ENCODE data around the gene LY6G6F.

LY6G6F gene

GRCh38 chr6:31689249-31690110, 17.2 kb upstream of the LY6G6F start:
- TF ChIP-seq CTCF (IDR thresholded peaks at IDR 0.05; ENCODE audit: low read length, missing control alignments): peak; percentile 42
- no peak overlapping the region for H3K4me3 ChIP-seq (replicated peaks; ENCODE audit: low read depth, low read length)
- DNase-seq (ENCODE audit: low read depth): no peak

- no peak for DNase-seq (ENCODE audit: low read depth)
- no peak for TF ChIP-seq CTCF (IDR thresholded peaks at IDR 0.05; ENCODE audit: low read length, missing control alignments)
- H3K4me3 ChIP-seq (replicated peaks; ENCODE audit: low read depth, low read length): no peak overlapping the region
Observed at GRCh38 chr6:31690231-31691077, 16.2 kb upstream of the LY6G6F start.

- no peak for DNase-seq (ENCODE audit: low read depth)
- TF ChIP-seq CTCF (IDR thresholded peaks at IDR 0.05; ENCODE audit: low read length, missing control alignments): no peak
- no peak overlapping the region for H3K4me3 ChIP-seq (replicated peaks; ENCODE audit: low read depth, low read length)
Observed at GRCh38 chr6:31691078-31691463, 15.6 kb upstream of the LY6G6F start.

- DNase-seq (ENCODE audit: low read depth): no peak
- no peak for TF ChIP-seq CTCF (IDR thresholded peaks at IDR 0.05; ENCODE audit: low read length, missing control alignments)
Observed at GRCh38 chr6:31691564-31692108, 15.0 kb upstream of the LY6G6F start.

GRCh38 chr6:31692353-31692752, 14.3 kb upstream of the LY6G6F start:
- TF ChIP-seq CTCF (IDR thresholded peaks at IDR 0.05; ENCODE audit: low read length, missing control alignments): no peak
- H3K4me3 ChIP-seq (replicated peaks; ENCODE audit: low read depth, low read length): no peak overlapping the region
- DNase-seq (ENCODE audit: low read depth): no peak

More at GRCh38 chr6:31691564-31692108, 15.0 kb upstream of the LY6G6F start:
- no peak overlapping the region for H3K4me3 ChIP-seq (replicated peaks; ENCODE audit: low read depth, low read length)

GRCh38 chr6:31692886-31693285, 13.8 kb upstream of the LY6G6F start:
- no peak for DNase-seq (ENCODE audit: low read depth)
- H3K4me3 ChIP-seq (replicated peaks; ENCODE audit: low read depth, low read length): no peak overlapping the region
- no peak for TF ChIP-seq CTCF (IDR thresholded peaks at IDR 0.05; ENCODE audit: low read length, missing control alignments)
